ENCODE data around the gene WFDC12.
"Not testable (repeated sequence)": the region's sequence is repeated elsewhere in the genome, so short reads cannot be mapped to it uniquely, and the experiment has no call there.

Gene WFDC12

GRCh38 chr20:45124365-45124764 lies at the start of gene WFDC12:
TSS of gene WFDC12 (minus strand) at chr20:45124465. CDS start at chr20:45124447, 18 bp downstream.
- no peak for DNase-seq

- DNase-seq = no peak
These were observed 49.3 kb upstream of the WFDC12 start for GRCh38 chr20:45173522-45173921.

- DNase-seq = no peak
These were observed 40.6 kb upstream of the WFDC12 start for GRCh38 chr20:45164906-45165305.

GRCh38 chr20:45163083-45163803 lies 39.0 kb upstream of the WFDC12 start:
- no peak for DNase-seq

- peak; percentile 54 to 84 for DNase-seq
These were observed 33.7 kb upstream of the WFDC12 start for GRCh38 chr20:45157962-45158361.

- DNase-seq = no peak
These were observed 32.4 kb upstream of the WFDC12 start for GRCh38 chr20:45156713-45157112.

GRCh38 chr20:45154794-45155193 lies 30.5 kb upstream of the WFDC12 start:
- not testable (repeated sequence) for DNase-seq

GRCh38 chr20:45154183-45154582 lies 29.9 kb upstream of the WFDC12 start:
- peak in 1 of 2 experiments; percentile 46 for DNase-seq

GRCh38 chr20:45153752-45154151 lies 29.5 kb upstream of the WFDC12 start:
- peak in 1 of 2 experiments; percentile 46 for DNase-seq

- peak; percentile 74 to 93 for DNase-seq
These were observed 28.9 kb upstream of the WFDC12 start for GRCh38 chr20:45153147-45153546.

- DNase-seq = no peak
These were observed 28.1 kb upstream of the WFDC12 start for GRCh38 chr20:45152405-45152804.

GRCh38 chr20:45149062-45149461 lies 24.8 kb upstream of the WFDC12 start:
- no peak for DNase-seq

- no peak for DNase-seq
These were observed 16.6 kb upstream of the WFDC12 start for GRCh38 chr20:45140836-45141235.

GRCh38 chr20:45139733-45140375 lies 15.6 kb upstream of the WFDC12 start:
- not testable (repeated sequence) for DNase-seq

GRCh38 chr20:45138561-45139300 lies 14.5 kb upstream of the WFDC12 start:
- no peak for DNase-seq

GRCh38 chr20:45136911-45137310 lies 12.6 kb upstream of the WFDC12 start:
- DNase-seq = no peak

GRCh38 chr20:45128099-45128498 lies 3.8 kb upstream of the WFDC12 start:
- no peak for DNase-seq

- no peak for DNase-seq
These were observed 2.9 kb downstream of the WFDC12 start for GRCh38 chr20:45121388-45121787.

- DNase-seq = no peak
These were observed 4.6 kb downstream of the WFDC12 start for GRCh38 chr20:45119556-45120266.

- no peak for DNase-seq
These were observed 6.2 kb downstream of the WFDC12 start for GRCh38 chr20:45118028-45118427.

- no peak for DNase-seq
These were observed 6.7 kb downstream of the WFDC12 start for GRCh38 chr20:45117581-45117980.

GRCh38 chr20:45115829-45116228 lies 8.4 kb downstream of the WFDC12 start:
- no peak for DNase-seq

GRCh38 chr20:45115386-45115774 lies 8.9 kb downstream of the WFDC12 start:
- DNase-seq = no peak
